ENCODE measurements around the gene SAMD10. TPM values are rescaled to one million over a fixed set of nuclear protein-coding genes. Genes with fewer than 3 reads are reported as not detected.
A peak's percentile ranks its signal among the peaks of the same experiment; 100 is the strongest.
"Not testable (repeated sequence)": the region's sequence is repeated elsewhere in the genome, so short reads cannot be mapped to it uniquely, and the experiment has no call there.

Gene SAMD10
- total and polyA plus RNA-seq, 3 experiments from 2014 or later: 15.6 to 24.5 (median 19.3) TPM

- H3K9me3 ChIP-seq (ENCODE audit: low read length); H3K27me3 ChIP-seq (ENCODE audit: insufficient read depth, low read length, poor library complexity, severe bottlenecking); H3K36me3 ChIP-seq (ENCODE audit: insufficient read depth, low read length); H3K4me1 ChIP-seq (ENCODE audit: insufficient read depth, low read length); H3K27ac ChIP-seq (ENCODE audit: low read depth, low read length); H3K4me3 ChIP-seq (ENCODE audit: low read length); DNase-seq; H3K9me3 Mint-ChIP-seq; POLR2A ChIA-PET; H3K27me3 Mint-ChIP-seq: not testable (repeated sequence)
- Mint-ChIP-seq H3K36me3 (peaks cover 0 to 34% (median 0%) of the 10 kb centered on the region in 3 donors), H3K4me3 (peak overlapping the region in 1 of 7 donors; percentile 56), H3K4me1 (peaks cover 0 to 14% (median 6%) of the 10 kb centered on the region in 3 donors), H3K27ac (peak overlapping the region in 2 of 8 donors; percentile 50)
- CTCF ChIA-PET: interaction anchor here (0.9 kb wide), 1 partner anchor 19 kb away, joined by 4 read pairs; the partner anchor contains the start of gene PRPF6
These were observed 18.5 kb downstream of the SAMD10 start for GRCh38 chr20:63960654-63961621.

GRCh38 chr20:63959699-63960075 lies 19.8 kb downstream of the SAMD10 start:
- Mint-ChIP-seq H3K4me3 (peak overlapping the region in 1 of 7 donors; percentile 9), H3K9me3 (no peaks in the 10 kb centered on the region), H3K36me3 (peaks cover 0 to 34% (median 0%) of the 10 kb centered on the region in 3 donors), H3K27ac (no peak overlapping the region), H3K4me1 (peaks cover 6 to 20% (median 9%) of the 10 kb centered on the region in 3 donors), H3K27me3 (peaks cover 0 to 1% of the 10 kb centered on the region in 2 donors)
- Histone ChIP-seq H3K9me3 (ENCODE audit: low read length) (no peaks in the 10 kb centered on the region), H3K4me1 (ENCODE audit: insufficient read depth, low read length) (peaks cover 16% of the 10 kb centered on the region), H3K4me3 (ENCODE audit: low read length) (no peak overlapping the region), H3K27me3 (ENCODE audit: insufficient read depth, low read length, poor library complexity, severe bottlenecking) (no peaks in the 10 kb centered on the region), H3K27ac (ENCODE audit: low read depth, low read length) (no peak overlapping the region), H3K36me3 (ENCODE audit: insufficient read depth, low read length) (no peaks in the 10 kb centered on the region)
- CTCF ChIA-PET: no interaction called here
- DNase-seq: no peak
- POLR2A ChIA-PET: no interaction called here

GRCh38 chr20:63958964-63959698 lies 20.3 kb downstream of the SAMD10 start:
- peak overlapping the region in 3 of 8 donors; percentile 23 to 82 (median 54) for H3K27ac Mint-ChIP-seq

DNA sequence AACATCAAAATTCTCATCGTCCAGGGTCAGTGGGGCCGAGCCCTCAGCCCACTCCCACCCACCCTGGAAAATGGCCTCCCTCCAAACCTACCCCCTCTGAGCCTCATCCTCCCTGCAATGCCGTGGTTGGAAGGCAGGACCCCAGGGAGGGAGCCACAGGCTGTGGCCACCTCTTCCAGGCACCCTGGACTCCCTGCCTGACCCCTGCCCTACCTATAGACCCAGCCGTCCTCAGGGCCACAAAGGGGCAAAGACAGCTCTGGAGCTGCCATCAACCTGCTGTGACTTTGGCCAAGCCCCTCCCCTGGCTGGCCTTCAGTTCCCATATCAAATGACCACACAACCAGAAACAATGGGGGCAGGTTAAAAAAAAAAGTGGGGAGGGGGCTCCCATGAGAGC lies 21.0 kb downstream of the SAMD10 start:
- peak overlapping the region in 1 of 7 donors; percentile 24 for H3K4me3 Mint-ChIP-seq

More at GRCh38 chr20:63958964-63959698, 20.3 kb downstream of the SAMD10 start:
- CTCF ChIA-PET: interaction anchor here (0.6 kb wide), 1 partner anchor 75 kb away, joined by 3 read pairs; no protein-coding TSS in a partner anchor
- Histone ChIP-seq H3K27me3 (ENCODE audit: insufficient read depth, low read length, poor library complexity, severe bottlenecking) (no peaks in the 10 kb centered on the region), H3K4me1 (ENCODE audit: insufficient read depth, low read length) (peaks cover 21% of the 10 kb centered on the region), H3K27ac (ENCODE audit: low read depth, low read length) (no peak overlapping the region), H3K9me3 (ENCODE audit: low read length) (no peaks in the 10 kb centered on the region), H3K36me3 (ENCODE audit: insufficient read depth, low read length) (no peaks in the 10 kb centered on the region), H3K4me3 (ENCODE audit: low read length) (no peak overlapping the region)
- H3K4me3 Mint-ChIP-seq: peak overlapping the region in 2 of 7 donors; percentile 9 to 32
- H3K4me1 Mint-ChIP-seq: peaks cover 12 to 25% (median 15%) of the 10 kb centered on the region in 3 donors
- H3K27me3 Mint-ChIP-seq: peaks cover 0 to 1% of the 10 kb centered on the region in 2 donors
- peaks cover 0 to 33% (median 0%) of the 10 kb centered on the region in 3 donors for H3K36me3 Mint-ChIP-seq
- no peaks in the 10 kb centered on the region for H3K9me3 Mint-ChIP-seq
- POLR2A ChIA-PET: interaction anchor here (0.5 to 0.8 kb wide), 3 partner anchors 12 to 150 kb away, joined by 3 to 4 read pairs (median 3); partner anchors contain the start of gene PRPF6
- no peak for DNase-seq

GRCh38 chr20:63957690-63958441 lies 21.6 kb downstream of the SAMD10 start:
- POLR2A ChIA-PET: interaction anchor here (0.8 to 2.0 kb wide), 2 partner anchors 23 to 437 kb away, joined by 4 to 6 read pairs; partner anchors contain the start of genes PPDPF and PRPF6
- H3K27me3 ChIP-seq (ENCODE audit: insufficient read depth, low read length, poor library complexity, severe bottlenecking): no peaks in the 10 kb centered on the region
- Mint-ChIP-seq H3K27me3 (peaks cover 0 to under 1% of the 10 kb centered on the region in 2 donors), H3K4me1 (peaks cover 22 to 37% (median 22%) of the 10 kb centered on the region in 3 donors), H3K36me3 (peaks cover 0 to 26% (median 0%) of the 10 kb centered on the region in 3 donors), H3K27ac (peak overlapping the region in 3 of 8 donors; percentile 72 to 85 (median 80)), H3K9me3 (no peaks in the 10 kb centered on the region), H3K4me3 (peak overlapping the region in 4 of 7 donors; percentile 36 to 79 (median 43))
- peaks cover 26% of the 10 kb centered on the region for H3K4me1 ChIP-seq (ENCODE audit: insufficient read depth, low read length)
- H3K4me3 ChIP-seq (ENCODE audit: low read length): no peak overlapping the region
- DNase-seq: no peak
- H3K27ac ChIP-seq (ENCODE audit: low read depth, low read length): peak overlapping the region; percentile 35
- H3K9me3 ChIP-seq (ENCODE audit: low read length): no peaks in the 10 kb centered on the region
- CTCF ChIA-PET: interaction anchor here (1.0 kb wide), 1 partner anchor 16 kb away, joined by 3 read pairs; no protein-coding TSS in a partner anchor
- no peaks in the 10 kb centered on the region for H3K36me3 ChIP-seq (ENCODE audit: insufficient read depth, low read length)

More for the DNA sequence above, 21.0 kb downstream of the SAMD10 start:
- Histone ChIP-seq H3K9me3 (ENCODE audit: low read length) (no peaks in the 10 kb centered on the region), H3K36me3 (ENCODE audit: insufficient read depth, low read length) (no peaks in the 10 kb centered on the region), H3K27ac (ENCODE audit: low read depth, low read length) (no peak overlapping the region), H3K4me1 (ENCODE audit: insufficient read depth, low read length) (peaks cover 26% of the 10 kb centered on the region), H3K27me3 (ENCODE audit: insufficient read depth, low read length, poor library complexity, severe bottlenecking) (no peaks in the 10 kb centered on the region), H3K4me3 (ENCODE audit: low read length) (no peak overlapping the region)
- Mint-ChIP-seq H3K27me3 (peaks cover 0 to 1% of the 10 kb centered on the region in 2 donors), H3K4me1 (peaks cover 18 to 32% (median 21%) of the 10 kb centered on the region in 3 donors), H3K27ac (no peak overlapping the region), H3K9me3 (no peaks in the 10 kb centered on the region), H3K36me3 (peaks cover 0 to 27% (median 0%) of the 10 kb centered on the region in 3 donors)
- ChIA-PET POLR2A (interaction anchor here (0.5 to 0.8 kb wide), 3 partner anchors 13 to 149 kb away, joined by 3 to 4 read pairs (median 3); partner anchors contain the start of gene PRPF6), CTCF (interaction anchor here (0.6 to 1.0 kb wide), 2 partner anchors 15 to 74 kb away, joined by 3 read pairs; no protein-coding TSS in a partner anchor)
- DNase-seq: no peak

DNA sequence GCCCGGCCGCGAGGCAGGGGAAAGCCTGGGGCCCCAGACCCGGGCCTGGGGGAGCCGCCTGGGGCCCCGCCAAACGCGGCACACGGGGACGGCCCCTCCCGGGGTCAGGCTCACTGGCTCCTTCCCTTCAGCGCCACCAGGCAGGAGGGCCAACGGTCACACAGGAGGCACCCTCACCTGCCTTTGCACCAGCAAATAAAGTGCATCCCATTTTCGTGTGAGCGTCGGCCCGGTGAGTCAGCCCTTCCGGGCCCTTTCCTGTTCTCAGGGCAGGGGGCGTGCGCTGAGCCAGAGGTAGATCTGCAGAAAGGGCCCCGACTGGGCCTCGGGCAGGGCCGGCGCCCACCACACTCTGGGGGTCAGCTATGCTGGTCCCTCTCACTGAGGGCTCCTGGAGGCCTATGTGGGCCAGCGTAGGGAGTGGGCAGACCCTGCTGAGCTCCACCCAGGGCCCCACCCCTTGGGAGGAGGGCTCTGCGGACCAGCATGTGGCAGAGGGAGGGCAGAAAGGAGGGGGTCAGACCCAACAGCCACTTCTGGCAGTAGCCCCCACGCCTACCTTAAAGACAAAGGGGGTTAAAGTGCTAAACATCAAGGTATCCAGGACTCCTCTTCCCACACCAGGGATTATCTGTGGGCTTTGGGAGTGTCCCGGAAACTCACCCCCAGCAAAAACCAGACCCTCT lies 22.3 kb downstream of the SAMD10 start:
- Mint-ChIP-seq H3K36me3 (peaks cover 0 to 23% (median 0%) of the 10 kb centered on the region in 3 donors), H3K27ac (peak overlapping the region; percentile 66 to 88 (median 80)), H3K9me3 (no peaks in the 10 kb centered on the region), H3K4me3 (peak overlapping the region; percentile 75 to 92 (median 86)), H3K4me1 (peaks cover 22 to 42% (median 22%) of the 10 kb centered on the region in 3 donors), H3K27me3 (no peaks in the 10 kb centered on the region)
- ChIA-PET CTCF (interaction anchor here (1.1 to 3.4 kb wide), 4 partner anchors 11 to 461 kb away, joined by 4 to 14 read pairs (median 4); partner anchors contain the start of genes PRPF6 and SAMD10), POLR2A (interaction anchor here (0.6 to 2.0 kb wide), 4 partner anchors 23 to 436 kb away, joined by 4 to 18 read pairs (median 5); partner anchors contain the start of genes PPDPF, PRPF6, SAMD10 and TPD52L2)
- H3K36me3 ChIP-seq (ENCODE audit: insufficient read depth, low read length): no peaks in the 10 kb centered on the region
- peaks cover 26% of the 10 kb centered on the region for H3K4me1 ChIP-seq (ENCODE audit: insufficient read depth, low read length)
- no peaks in the 10 kb centered on the region for H3K27me3 ChIP-seq (ENCODE audit: insufficient read depth, low read length, poor library complexity, severe bottlenecking)
- no peaks in the 10 kb centered on the region for H3K9me3 ChIP-seq (ENCODE audit: low read length)
- peak overlapping the region; percentile 35 for H3K27ac ChIP-seq (ENCODE audit: low read depth, low read length)
- peak overlapping the region; percentile 51 for H3K4me3 ChIP-seq (ENCODE audit: low read length)
- DNase-seq: peak; percentile 40 to 78 (median 52)

All from CD8-positive, alpha-beta memory T cell (primary cell).